Neural cell (in vitro differentiated cells): ENCODE data around the gene IQSEC1. TPM values are rescaled to one million over a fixed set of nuclear protein-coding genes. Genes with fewer than 3 reads are reported as not detected.

Experiments used
- H2AFZ ChIP-seq: fragments of 200-600, 300-800 bp; sonication (generic), shearing (Covaris generic); 2 replicates; pipeline ENCODE4 v1.6.0; 2014; ENCODE audit warnings: low read depth, mild to moderate bottlenecking, antibody characterized with exemption, low read length, moderate library complexity
- H3F3A ChIP-seq: fragments of 200-600 bp; shearing (Covaris generic); 2 replicates; pipeline ENCODE4 v1.6.1; 2016; ENCODE audit warnings: mild to moderate bottlenecking, moderate library complexity, mixed read lengths, antibody characterized with exemption, low read length; ENCODE audit not compliant: insufficient read depth, poor library complexity, severe bottlenecking
- H3K27ac ChIP-seq: fragments of 200-600, 300-800 bp; sonication (generic), shearing (Covaris generic); 2 replicates; pipeline ENCODE4 v1.5.1; 2014; ENCODE audit warnings: mild to moderate bottlenecking, low read length, moderate library complexity
- H3K27me3 ChIP-seq: fragments of 300-800, 200-600 bp; sonication (generic), shearing (Covaris generic); 2 replicates; pipeline ENCODE4 v1.6.0; 2014; ENCODE audit warnings: mild to moderate bottlenecking, low read depth, low read length, moderate library complexity; ENCODE audit not compliant: insufficient read depth
- H3K36me3 ChIP-seq: fragments of 300-800, 200-600 bp; sonication (generic), shearing (Covaris generic); 2 replicates; pipeline ENCODE4 v1.5.1; 2014; ENCODE audit warnings: mild to moderate bottlenecking, antibody characterized with exemption, low read length, moderate library complexity; ENCODE audit not compliant: insufficient read depth
- H3K4me2 ChIP-seq: fragments of 300-800, 200-600 bp; sonication (generic), shearing (Covaris generic); 2 replicates; pipeline ENCODE4 v1.6.0; 2014; ENCODE audit warnings: mild to moderate bottlenecking, low read length
- H3K4me3 ChIP-seq: fragments of 300-800, 200-600 bp; sonication (generic), shearing (Covaris generic); 2 replicates; pipeline ENCODE4 v1.5.1; 2014; ENCODE audit warnings: mild to moderate bottlenecking, low read length, moderate library complexity
- H3K79me2 ChIP-seq: fragments of 200-600 bp; shearing (Covaris generic); replicated peaks from 2 replicates; pipeline ENCODE4 v1.6.0; 2014; ENCODE audit warnings: mild to moderate bottlenecking, low read length, moderate library complexity; ENCODE audit not compliant: insufficient read depth
- H3K9ac ChIP-seq: fragments of 300-800, 200-600 bp; sonication (generic), shearing (Covaris generic); 2 replicates; pipeline ENCODE4 v1.6.1; 2016; ENCODE audit warnings: mild to moderate bottlenecking, low read length, mixed read lengths
- H3K9me2 ChIP-seq: fragments of 200-600 bp; shearing (Covaris generic); 2 replicates; pipeline ENCODE4 v1.6.1; 2016; ENCODE audit warnings: mild to moderate bottlenecking, low read length, mixed read lengths; ENCODE audit not compliant: insufficient read depth
- H3K9me3 ChIP-seq: fragments of 200-600, 300-800 bp; sonication (generic), shearing (Covaris generic); 2 replicates; pipeline ENCODE4 v1.6.1; 2016; ENCODE audit warnings: mild to moderate bottlenecking, mixed run types, low read length, moderate library complexity, mixed read lengths
- H4K20me1 ChIP-seq: fragments of 200-600 bp; shearing (Covaris generic); 2 replicates; pipeline ENCODE4 v1.6.1; 2016; ENCODE audit warnings: mild to moderate bottlenecking, mixed run types; ENCODE audit not compliant: insufficient read depth
- EP300 ChIP-seq: fragments of 450-650 bp; conservative IDR thresholded peaks from 2 replicates; pipeline ENCODE4 v1.6.1; 2014; ENCODE audit warnings: antibody characterized with exemption, mild to moderate bottlenecking, moderate library complexity; ENCODE audit not compliant: poor library complexity, severe bottlenecking
- EZH2 ChIP-seq: fragments of 200-600, 300-800 bp; shearing (Covaris generic), sonication (generic); IDR thresholded peaks from 2 replicates; pipeline ENCODE4 v1.6.1; 2014; ENCODE audit warnings: antibody characterized with exemption, low read length, borderline replicate concordance, mild to moderate bottlenecking; ENCODE audit not compliant: insufficient read depth, poor library complexity, severe bottlenecking
- MXI1 ChIP-seq: fragments of 450-650 bp; conservative IDR thresholded peaks from 2 replicates; pipeline ENCODE4 v1.6.1; 2014; ENCODE audit warnings: antibody characterized with exemption, mild to moderate bottlenecking; ENCODE audit not compliant: poor library complexity, severe bottlenecking
- POLR2AphosphoS5 ChIP-seq: IDR thresholded peaks from 2 replicates; pipeline ENCODE4 v1.6.1; 2012
- RAD21 ChIP-seq: fragments of 450-650 bp; conservative IDR thresholded peaks from 2 replicates; pipeline ENCODE4 v1.6.1; 2014; ENCODE audit warnings: antibody characterized with exemption, mild to moderate bottlenecking, moderate library complexity
- SMC3 ChIP-seq: fragments of 450-650 bp; conservative IDR thresholded peaks from 2 replicates; pipeline ENCODE4 v1.6.1; 2014; ENCODE audit warnings: antibody characterized with exemption, mild to moderate bottlenecking, moderate library complexity; ENCODE audit not compliant: poor library complexity
- TAF1 ChIP-seq: IDR thresholded peaks from 2 replicates; pipeline ENCODE4 v1.6.1; 2012; ENCODE audit warnings: low read depth
- polyA plus RNA-seq: library from polyadenylated mRNA; depleted of rRNA; stranded (reverse); fragments of >200 nt; gene quantifications from 2 replicates; pipeline ENCODE4 v1.2.3, GENCODE V29; 2014
- TF ChIP-seq, protein P1 (sequence below): fragments of 450-650 bp; IDR thresholded peaks from 2 replicates; pipeline ENCODE4 v1.5.1; 2014; ENCODE audit warnings: antibody characterized with exemption, mild to moderate bottlenecking, moderate library complexity; ENCODE audit not compliant: poor library complexity, severe bottlenecking
- TF ChIP-seq, protein P2 (sequence below): IDR thresholded peaks from 2 replicates; pipeline ENCODE4 v1.6.1; 2012; ENCODE audit warnings: borderline replicate concordance

IQSEC1 gene
- polyA plus RNA-seq, 1 donor from 2014 or later: 6.0 TPM

DNA sequence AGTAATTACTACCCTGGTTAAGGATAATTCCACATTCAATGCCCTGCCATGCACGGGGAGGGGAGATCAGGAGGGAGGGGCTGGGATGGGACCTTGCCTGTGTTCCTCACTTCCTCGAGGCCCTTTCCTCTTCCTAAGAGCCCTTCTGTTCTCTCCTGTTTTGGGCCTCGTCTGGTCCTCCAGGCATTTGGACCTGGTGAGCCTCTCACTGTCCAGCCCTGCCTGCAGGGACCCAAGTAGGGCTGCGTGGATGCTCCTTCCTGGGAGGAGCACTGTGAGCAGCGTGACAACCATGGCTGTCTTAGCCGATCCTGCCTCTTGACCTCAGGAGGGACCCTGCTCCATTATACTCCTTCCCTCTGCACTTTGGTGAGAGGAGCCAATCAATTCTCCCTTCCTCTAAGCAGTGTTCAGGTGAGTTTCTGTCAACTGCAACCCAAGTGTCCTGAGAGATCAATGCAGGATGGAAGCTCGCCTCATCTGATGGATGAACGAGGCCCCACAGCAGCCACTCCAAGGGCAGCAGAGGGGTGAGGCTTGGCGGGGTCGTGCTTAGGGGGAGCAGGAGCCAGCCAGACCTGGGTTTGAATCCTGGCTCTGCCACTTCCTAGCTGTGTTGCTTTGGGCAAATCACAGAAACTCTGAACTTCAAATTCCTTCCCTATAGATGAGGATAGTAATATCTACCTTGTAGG is 92.5 kb downstream of the IQSEC1 start:
- Histone ChIP-seq H3K4me3 (no peak overlapping the region), H3K9ac (no peak overlapping the region), H3K9me3 (no peaks in the 10 kb centered on the region), H3K27ac (no peak overlapping the region), H3K4me2 (no peak overlapping the region), H3K9me2 (no peaks in the 10 kb centered on the region), H2AFZ (no peak overlapping the region), H3K36me3 (no peaks in the 10 kb centered on the region), H4K20me1 (peaks cover 4% of the 10 kb centered on the region), H3F3A (no peaks in the 10 kb centered on the region), H3K79me2 (no peaks in the 10 kb centered on the region), H3K27me3 (no peaks in the 10 kb centered on the region)
- TF ChIP-seq SMC3: no peak

GRCh38 chr3:12979947-12980487 is 93.2 kb downstream of the IQSEC1 start:
- Histone ChIP-seq H4K20me1 (peaks cover 4% of the 10 kb centered on the region), H3K36me3 (no peaks in the 10 kb centered on the region), H3F3A (no peaks in the 10 kb centered on the region), H3K9ac (no peak overlapping the region), H3K27ac (no peak overlapping the region), H2AFZ (no peak overlapping the region), H3K9me3 (no peaks in the 10 kb centered on the region), H3K79me2 (no peaks in the 10 kb centered on the region), H3K27me3 (no peaks in the 10 kb centered on the region), H3K9me2 (no peaks in the 10 kb centered on the region), H3K4me3 (no peak overlapping the region), H3K4me2 (no peak overlapping the region)
- TF ChIP-seq, protein P1, sequence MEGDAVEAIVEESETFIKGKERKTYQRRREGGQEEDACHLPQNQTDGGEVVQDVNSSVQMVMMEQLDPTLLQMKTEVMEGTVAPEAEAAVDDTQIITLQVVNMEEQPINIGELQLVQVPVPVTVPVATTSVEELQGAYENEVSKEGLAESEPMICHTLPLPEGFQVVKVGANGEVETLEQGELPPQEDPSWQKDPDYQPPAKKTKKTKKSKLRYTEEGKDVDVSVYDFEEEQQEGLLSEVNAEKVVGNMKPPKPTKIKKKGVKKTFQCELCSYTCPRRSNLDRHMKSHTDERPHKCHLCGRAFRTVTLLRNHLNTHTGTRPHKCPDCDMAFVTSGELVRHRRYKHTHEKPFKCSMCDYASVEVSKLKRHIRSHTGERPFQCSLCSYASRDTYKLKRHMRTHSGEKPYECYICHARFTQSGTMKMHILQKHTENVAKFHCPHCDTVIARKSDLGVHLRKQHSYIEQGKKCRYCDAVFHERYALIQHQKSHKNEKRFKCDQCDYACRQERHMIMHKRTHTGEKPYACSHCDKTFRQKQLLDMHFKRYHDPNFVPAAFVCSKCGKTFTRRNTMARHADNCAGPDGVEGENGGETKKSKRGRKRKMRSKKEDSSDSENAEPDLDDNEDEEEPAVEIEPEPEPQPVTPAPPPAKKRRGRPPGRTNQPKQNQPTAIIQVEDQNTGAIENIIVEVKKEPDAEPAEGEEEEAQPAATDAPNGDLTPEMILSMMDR: no peak
- TF ChIP-seq SMC3 (no peak), EZH2 (no peak), EP300 (no peak), POLR2AphosphoS5 (no peak), RAD21 (no peak), TAF1 (no peak), MXI1 (no peak)
- TF ChIP-seq, protein P2, sequence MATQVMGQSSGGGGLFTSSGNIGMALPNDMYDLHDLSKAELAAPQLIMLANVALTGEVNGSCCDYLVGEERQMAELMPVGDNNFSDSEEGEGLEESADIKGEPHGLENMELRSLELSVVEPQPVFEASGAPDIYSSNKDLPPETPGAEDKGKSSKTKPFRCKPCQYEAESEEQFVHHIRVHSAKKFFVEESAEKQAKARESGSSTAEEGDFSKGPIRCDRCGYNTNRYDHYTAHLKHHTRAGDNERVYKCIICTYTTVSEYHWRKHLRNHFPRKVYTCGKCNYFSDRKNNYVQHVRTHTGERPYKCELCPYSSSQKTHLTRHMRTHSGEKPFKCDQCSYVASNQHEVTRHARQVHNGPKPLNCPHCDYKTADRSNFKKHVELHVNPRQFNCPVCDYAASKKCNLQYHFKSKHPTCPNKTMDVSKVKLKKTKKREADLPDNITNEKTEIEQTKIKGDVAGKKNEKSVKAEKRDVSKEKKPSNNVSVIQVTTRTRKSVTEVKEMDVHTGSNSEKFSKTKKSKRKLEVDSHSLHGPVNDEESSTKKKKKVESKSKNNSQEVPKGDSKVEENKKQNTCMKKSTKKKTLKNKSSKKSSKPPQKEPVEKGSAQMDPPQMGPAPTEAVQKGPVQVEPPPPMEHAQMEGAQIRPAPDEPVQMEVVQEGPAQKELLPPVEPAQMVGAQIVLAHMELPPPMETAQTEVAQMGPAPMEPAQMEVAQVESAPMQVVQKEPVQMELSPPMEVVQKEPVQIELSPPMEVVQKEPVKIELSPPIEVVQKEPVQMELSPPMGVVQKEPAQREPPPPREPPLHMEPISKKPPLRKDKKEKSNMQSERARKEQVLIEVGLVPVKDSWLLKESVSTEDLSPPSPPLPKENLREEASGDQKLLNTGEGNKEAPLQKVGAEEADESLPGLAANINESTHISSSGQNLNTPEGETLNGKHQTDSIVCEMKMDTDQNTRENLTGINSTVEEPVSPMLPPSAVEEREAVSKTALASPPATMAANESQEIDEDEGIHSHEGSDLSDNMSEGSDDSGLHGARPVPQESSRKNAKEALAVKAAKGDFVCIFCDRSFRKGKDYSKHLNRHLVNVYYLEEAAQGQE: no peak
